D341Med (cell line): ENCODE results near the gene SLC9A2.

ENCODE experiments used
- DNase-seq: peaks from one replicate; pipeline ENCODE4 v3.0.0; 2012; ENCODE audit warnings: low spot score

SLC9A2 gene, protein sequence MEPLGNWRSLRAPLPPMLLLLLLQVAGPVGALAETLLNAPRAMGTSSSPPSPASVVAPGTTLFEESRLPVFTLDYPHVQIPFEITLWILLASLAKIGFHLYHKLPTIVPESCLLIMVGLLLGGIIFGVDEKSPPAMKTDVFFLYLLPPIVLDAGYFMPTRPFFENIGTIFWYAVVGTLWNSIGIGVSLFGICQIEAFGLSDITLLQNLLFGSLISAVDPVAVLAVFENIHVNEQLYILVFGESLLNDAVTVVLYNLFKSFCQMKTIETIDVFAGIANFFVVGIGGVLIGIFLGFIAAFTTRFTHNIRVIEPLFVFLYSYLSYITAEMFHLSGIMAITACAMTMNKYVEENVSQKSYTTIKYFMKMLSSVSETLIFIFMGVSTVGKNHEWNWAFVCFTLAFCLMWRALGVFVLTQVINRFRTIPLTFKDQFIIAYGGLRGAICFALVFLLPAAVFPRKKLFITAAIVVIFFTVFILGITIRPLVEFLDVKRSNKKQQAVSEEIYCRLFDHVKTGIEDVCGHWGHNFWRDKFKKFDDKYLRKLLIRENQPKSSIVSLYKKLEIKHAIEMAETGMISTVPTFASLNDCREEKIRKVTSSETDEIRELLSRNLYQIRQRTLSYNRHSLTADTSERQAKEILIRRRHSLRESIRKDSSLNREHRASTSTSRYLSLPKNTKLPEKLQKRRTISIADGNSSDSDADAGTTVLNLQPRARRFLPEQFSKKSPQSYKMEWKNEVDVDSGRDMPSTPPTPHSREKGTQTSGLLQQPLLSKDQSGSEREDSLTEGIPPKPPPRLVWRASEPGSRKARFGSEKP

DNA sequence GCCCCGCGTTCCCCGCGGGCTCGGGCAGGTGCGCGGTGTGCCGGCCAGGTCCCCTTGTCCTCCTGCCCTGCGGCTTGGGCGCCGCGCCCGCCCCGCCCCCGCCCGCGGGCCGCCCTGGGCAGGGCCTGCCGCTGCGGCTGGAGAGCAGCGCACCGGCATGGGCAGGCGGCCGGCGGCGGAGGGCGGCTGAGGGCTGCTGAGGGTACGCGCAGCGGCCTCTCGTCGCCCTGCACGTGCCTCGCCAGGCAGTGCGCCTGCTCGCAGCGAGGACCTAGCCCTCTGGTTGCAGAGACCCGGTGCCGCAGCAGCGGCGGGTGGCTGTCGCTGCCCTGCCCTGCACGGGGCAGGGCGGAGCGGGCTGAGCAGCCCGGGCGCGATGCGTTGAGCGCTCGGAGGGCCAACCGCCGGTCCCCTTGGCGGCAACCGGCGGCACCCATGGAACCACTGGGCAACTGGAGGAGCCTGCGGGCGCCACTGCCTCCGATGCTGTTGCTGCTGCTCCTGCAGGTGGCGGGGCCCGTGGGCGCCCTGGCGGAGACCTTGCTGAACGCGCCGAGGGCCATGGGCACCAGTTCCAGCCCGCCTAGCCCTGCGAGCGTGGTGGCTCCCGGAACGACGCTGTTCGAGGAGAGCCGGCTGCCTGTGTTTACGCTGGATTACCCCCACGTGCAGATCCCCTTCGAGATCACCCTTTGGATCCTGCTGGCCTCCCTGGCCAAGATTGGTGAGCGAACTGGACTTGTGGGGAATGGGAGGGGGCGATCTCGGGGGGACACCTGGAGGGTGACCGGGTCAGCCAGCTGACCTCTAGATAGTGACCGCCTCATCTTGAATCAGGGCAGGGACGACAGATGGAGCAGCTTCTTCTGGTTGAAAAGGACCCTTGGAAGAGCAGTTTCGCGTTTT is at the start of gene SLC9A2:
Gene SLC9A2 (plus strand): TSS at position 140 of the 906 bp plus-strand sequence. CDS start 296 bp downstream, at position 436.
- peak; percentile 54 for DNase-seq

DNA sequence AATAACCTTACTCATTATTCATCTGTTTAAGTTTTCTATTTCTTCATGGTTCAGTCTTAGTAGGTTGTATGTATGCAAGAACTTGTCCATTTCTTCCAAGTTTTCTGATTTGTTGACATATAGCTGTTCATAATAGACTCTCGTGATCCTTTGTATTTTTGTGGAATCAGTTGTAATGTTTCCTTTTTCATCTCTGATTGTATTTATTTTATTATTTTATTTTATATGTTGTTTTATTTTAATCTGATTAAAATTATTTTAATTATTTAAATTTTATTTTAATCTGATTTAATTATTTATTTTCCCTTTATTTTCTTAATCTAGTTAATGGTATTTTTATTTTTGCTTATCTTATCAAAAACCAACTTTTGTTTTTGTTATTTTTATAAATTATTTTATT is 43.5 kb upstream of the SLC9A2 start:
- no peak for DNase-seq

DNA sequence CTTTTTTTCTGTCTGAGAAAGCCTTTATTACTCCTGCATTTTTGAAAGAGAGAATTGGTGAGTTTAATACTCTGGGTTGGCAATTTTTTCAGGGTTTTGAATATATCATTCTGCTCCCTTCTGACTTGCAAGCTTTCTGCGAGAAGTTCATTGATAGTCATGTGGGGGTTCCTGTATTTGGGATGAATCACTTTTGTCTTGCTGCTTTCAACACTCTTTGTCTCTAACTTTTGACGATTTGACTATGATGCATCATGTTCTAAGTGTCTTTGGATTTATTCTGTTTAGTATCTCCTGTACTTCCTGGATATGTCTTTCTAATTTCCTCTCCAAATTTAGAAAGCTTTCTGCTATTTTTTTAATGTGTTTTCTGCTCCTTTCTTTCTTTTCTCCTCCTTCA is 41.0 kb upstream of the SLC9A2 start:
- no peak for DNase-seq

DNA sequence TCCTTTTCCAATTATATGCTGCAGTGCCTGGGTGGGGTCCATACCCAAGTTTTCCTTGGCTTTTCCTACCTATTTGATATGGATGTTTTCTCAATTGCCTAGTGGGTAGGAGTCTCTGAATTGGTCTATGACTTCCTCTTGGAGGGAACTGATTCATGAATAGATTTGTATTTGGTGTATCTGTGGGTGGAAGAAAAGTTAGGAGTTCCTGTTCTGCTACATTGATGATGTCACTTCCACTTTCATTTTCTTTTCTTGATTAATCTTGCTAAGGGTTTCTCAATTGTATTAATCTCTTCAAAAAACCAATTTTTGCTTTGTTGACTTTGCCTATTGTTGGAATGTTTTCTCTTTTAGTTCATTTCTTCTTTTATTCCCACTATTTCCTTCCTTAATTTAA is 37.4 kb upstream of the SLC9A2 start:
- DNase-seq = no peak

DNA sequence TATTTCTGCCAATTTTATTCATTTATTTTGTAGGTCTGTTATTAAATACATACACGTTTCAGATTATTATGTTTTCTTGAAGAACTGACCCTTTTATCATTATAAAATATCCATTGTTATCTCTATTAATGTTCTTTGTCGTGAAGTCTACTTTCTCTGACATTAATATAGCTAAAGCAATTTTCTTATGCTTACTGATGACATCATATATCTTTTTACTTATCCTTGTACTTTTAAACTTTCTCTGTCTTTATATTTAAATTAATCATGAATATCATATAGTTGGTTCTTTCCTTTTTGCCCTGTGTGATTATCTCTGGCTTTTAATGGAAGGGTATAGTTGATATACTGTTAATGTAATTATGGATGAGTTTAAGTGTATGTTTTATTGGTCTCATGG is 36.5 kb upstream of the SLC9A2 start:
- no peak for DNase-seq

DNA sequence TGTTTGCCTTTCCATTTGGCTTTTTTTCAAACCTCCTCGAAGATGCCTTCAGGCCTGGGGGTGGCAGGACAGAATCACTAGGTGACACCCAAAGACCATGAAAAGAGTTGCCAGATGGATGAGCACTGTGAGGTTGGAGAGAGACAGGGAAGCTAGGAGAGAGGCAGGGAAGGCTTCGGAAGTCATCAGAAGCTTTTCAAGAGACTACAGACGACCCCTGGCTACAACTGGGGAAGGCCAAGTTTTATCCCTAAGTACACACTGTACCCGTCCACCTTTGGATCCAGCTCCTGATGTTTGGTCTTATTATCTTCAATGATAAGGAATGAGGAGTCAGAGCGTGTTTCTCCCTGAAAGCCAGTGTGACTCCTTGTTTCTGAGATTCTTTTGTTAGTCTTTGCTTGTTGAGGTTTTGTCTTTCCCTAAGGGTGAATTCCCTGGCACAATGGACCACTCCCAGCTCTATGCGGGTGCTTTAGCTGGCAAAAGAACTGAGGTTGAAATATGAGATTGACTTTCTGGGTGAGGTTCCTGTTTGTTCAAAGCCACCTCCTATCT is 33.4 kb upstream of the SLC9A2 start:
- no peak for DNase-seq

DNA sequence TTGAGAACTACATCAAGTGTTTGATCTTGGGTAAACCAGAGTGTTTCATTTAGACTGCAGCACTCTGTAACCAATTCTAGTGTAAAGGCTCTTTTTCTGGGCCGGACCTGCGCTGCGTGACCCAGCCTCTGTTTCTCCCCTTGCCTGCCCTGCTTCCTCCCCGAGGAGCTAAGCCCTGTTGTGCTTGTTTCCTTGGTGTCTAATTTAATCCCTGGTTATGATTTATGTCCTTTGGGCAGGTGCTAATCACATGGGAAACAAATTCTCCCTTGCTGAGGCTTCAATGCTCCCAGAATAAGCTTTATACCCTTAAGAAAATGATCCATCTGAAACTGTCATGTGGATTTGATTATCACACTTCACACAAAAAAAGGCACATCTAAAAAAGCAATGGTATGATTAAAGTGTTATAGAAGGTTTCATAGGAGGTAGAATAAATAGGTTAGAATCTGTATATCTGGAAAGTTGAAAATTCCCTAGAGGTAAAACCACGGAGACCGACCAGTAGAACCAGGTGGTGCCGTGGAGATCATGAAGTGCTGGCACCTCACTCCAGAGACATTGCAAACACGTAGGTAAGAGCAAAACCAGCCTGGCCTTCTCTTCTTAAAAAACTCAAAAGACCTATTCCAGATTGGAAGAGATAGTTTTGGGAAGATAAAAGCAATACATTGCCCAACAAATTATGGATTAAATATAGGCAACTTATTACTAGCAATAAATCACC is 31.0 kb upstream of the SLC9A2 start:
- DNase-seq = no peak

DNA sequence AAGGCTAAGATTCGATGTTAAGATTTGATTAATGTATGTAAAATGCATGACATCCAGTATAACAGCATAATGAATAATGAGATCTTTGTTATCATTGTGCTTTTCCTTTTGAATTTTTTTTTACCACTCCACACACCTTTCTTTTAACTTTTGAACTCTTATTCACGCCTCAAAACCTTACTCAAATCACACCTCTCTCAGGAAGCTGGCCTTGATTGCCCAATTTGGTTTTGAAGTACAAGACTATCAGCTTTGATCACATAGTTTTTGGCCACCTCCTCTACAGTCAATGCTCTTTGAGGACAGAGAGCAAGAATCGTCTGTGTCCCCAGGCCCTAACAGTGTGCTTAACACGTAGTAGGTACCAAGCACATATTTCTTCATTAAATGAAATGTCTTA is 29.9 kb upstream of the SLC9A2 start:
- DNase-seq = no peak

DNA sequence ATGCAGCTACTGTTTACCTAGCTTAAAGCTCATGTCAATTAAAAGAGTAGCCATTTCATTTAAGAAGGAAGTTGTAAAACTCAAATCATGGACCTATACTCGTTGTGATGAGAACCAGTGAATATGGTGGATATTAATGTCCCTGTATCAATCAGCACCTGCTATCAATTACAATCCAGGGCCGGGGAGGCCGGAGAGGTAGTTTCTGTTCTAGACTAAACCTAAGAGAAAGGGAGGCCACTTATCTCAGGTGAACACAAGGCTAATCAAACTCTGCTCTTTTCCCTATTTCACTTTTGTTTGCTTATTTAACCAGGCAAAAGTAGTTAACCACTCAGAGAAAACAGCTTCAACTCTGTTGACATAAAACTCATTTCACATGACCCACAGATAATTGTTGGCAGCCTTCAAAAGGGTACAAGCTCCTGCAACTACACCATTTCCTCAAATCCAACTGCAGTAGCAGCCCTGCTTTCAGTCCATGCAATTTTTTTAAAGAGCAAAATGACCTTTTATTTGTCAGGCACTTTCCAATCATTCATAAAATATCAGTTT is 27.8 kb upstream of the SLC9A2 start:
- DNase-seq = no peak

DNA sequence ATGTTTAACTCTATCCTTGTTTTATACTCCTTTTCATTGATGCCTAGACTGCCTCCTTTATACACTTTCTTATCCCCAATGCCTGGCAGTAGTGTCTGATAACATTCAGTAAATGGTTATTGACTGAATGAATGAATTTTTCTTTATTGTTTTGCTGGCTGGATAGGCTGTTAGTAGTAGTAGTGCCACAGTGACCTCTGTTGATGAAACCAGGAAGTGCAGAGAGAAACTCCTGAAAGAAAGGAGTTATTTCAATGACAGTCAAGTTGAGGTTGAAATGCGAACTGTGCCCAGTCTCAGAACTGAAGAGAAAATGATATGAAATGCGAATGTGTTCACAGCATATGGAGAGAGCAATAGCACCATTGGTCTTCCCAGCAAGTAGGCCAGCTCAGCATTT is 26.8 kb upstream of the SLC9A2 start:
- no peak for DNase-seq

DNA sequence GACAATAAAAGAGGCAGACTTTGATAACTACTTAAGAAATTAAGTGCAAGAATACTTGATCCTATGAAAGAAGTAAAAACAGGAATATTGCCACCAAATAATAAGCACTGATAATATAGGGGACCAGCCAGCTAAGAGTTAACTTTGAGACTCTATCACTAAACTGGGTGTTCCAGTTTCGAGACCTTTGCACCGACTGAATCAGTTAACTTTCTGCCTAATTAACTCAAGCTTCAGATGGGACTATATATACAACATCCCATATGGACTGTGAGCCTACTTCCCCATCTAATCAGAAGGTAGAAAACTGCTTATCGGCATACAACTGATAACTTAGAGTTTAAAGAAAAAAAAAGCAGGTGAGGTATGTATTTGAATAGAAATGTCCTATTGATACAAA is 25.8 kb upstream of the SLC9A2 start:
- DNase-seq = no peak

DNA sequence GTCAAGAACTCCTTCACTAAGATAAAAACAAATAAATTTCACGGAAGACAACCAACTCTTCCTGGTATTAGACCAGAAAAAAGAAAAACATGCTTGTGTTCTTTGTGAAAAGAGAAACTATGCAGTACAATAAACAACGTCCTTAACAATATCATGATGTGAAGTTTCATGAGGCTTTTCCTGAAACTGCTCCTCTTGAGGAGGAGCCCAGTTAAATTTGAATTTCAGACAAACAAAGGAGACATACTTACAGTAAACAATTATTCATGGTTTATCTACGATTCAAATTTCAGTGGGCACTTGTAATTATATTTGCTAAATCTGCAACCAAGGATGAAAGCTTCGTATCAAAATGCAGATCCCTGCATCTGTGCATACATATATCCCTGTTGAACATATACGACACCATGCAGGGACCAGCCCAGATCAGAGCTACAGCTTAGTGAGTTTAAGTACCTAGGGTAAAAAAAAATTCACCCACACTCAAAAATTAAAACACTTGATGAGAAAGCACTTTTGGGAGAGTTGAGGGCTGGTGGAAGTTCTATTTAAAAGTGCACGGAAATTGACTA is 24.8 kb upstream of the SLC9A2 start:
- DNase-seq = no peak

DNA sequence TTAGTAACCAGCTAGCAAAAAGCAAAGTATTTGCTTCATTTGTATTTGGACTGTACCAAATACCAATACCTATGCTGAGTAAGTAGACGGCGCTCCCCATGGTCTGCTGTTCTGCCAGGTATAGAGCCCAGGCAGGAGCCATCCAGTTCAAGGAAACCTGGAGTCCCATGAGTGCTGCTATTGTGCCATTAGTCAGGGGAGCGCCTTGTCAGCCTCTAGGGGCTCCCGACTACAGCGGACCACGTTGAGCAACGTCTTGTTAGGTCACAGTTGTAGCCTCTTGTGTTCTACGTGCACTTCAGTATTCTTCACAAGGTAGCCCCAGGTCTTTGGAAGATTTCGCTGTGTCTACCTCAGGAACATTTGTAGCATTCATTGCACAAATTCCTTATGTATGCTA is 21.6 kb upstream of the SLC9A2 start:
- no peak for DNase-seq

DNA sequence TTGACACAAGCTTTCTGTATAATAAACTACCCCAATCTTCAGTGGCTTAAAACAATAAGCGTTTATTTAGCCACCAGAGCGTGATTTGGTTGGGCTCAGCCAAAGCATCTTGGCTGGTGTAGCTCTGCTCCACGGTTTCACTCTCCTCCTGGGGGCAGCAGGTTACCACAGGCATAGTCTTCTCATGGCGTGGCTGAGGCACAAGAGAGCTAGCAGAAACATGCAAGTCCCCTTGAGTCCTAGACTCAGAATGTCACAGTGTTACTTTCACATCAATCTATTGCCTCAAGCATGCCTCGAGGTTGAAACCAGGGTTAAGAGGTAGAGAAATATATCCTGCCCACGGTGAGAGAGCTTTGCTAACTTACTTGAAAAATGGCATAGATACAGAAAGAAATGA is 19.9 kb upstream of the SLC9A2 start:
- no peak for DNase-seq

DNA sequence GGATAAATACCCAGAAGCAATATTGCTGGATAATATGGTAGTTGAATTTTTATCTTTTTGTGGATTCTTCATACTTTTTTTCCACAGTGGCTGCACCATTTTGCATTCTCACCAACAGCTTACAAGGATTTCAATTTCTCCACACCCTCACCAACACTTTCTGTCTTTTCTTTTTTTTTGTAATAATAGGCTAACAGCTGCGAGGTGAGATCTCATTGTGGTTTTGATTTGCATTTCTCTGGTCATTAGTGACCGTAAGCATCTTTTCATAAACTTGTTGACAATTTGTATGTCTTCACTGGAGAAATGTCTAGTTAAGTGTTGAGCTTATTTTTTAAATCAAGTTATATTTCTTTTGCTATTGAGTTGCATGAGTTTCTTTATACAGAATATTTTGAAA is 17.6 kb upstream of the SLC9A2 start:
- no peak for DNase-seq

DNA sequence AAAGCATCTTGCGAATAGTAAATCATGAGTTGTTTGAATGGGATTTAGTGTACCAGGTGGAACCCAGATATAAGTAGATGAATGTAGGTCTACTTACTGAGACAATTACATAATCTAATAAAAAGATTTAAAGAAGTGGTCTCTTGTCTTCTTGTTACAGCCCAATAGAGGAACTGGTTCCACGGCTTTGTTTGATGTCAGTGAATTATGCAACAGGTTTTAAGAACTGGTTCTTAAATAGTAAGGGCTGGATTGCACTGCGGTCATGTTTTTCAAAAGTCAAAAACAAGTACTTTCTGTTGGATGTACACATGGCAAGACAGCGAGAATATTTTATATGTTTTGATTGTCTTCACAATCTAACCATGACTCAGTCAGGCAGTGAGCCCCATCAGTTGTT is 15.4 kb upstream of the SLC9A2 start:
- no peak for DNase-seq

DNA sequence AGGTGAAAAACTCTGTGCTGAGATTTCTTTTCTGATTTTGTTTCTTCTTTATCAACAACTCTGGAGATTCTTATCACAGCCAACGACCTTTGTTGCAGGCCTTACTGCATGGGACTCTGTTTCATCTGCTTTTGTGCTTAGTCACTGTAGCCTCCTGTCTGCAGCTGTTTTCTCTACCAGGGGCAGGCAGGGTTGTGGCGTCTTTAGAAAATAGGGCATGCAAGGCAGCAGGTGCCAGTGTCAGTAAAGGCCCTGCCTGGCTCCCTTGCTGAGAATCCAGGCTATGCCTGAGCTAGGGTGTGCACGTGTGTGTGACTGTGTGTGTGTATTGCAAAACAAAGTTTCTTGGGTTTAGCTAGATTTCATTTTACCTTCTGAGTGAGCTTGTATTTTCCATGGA is 14.6 kb upstream of the SLC9A2 start:
- no peak for DNase-seq

DNA sequence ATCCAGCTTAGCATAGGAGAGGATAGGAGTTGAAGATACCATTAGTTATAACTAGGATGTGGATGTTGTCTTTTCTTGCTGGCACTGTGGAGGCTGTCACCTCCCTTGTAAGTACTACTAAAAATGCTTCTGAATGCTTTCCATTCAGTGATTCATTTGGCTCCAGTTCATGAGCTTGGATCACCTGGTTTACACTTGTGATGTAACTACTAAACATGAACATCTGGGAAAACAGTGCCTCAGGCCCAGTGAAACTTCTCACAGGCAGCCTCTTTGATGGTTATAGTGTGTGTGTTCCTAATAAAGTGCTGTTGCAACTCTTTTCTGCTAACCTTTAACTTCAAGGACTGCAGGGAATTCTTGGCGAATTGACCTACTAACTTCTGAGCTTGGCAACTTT is 13.0 kb upstream of the SLC9A2 start:
- no peak for DNase-seq

DNA sequence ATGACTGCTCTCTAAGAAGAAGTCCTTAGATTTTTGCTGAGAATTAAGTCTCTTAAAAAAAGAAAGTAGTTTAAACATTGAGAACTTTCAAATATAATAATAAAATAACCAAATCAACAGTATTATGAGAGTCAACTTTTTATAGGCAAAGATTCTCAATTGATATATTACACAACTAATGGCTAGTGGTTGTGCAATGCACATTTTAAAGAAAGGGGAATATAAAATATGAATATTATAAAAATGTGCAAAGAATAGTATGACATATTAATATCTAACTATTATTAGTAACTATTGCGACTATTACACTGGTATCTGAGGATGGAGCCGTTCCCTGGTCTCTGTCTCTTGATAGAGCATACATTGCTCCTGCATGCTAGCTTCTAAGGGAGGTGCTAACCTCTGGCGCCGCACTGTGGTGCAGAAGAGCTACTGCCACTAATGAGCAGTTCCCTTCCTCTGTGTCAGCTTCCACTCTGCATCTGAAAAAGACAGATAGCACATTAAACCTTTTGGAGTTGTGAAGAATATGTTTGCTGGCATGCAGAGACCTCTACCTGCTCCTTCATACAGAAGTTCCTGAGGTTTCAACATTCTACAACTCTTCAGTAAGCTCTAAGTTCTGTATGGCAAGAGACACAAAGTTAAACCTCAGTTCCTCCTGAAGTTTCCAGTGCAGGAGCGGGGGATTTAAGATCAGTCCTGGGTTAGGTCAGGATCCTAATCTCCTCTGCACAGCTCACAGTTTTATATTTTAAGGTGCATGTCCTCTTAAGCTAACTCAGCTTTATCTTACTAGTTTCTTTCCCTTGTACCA is 3.5 kb upstream of the SLC9A2 start:
- DNase-seq = peak; percentile 72
